Measurements from ENCODE around the gene TRIB2. TPM values are rescaled to one million over a fixed set of nuclear protein-coding genes. Genes with fewer than 3 reads are reported as not detected.

Gene TRIB2
- total RNA-seq, 1 experiment from 2014 or later, result 70.4 TPM

DNA sequence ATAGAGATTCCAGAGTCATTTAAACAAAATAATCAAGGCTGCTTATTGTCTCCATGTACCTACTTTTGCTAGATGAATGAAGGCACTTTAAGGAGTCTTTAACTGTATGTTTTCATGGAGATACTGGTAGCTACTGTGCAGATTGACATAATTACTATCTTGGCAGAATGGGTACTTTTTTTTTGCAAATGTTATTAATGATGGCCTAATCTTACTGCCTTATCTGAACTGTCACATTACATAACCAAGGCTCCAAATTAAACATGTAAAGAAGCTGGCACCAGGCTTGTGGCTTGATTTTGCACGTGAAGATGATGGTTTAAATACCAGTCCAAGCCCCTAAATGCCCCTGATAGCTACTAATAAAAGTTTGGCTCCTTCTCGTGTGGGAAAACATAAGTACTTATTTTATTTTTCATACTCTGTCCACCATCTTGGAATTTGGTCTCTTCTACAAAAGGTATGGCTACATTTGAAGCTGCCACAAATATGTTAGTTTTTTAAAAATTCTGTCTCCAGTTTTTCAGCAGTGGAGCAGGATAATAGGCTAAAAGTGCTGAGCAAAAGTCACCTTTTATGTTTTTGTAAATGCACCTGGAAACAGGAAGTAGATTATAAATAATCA lies 4.1 kb downstream of the TRIB2 start:
- peaks cover 11% of the 10 kb centered on the region; the same call in 1 of the 2 replicates for H3K27me3 ChIP-seq (ENCODE audit: control insufficient read depth, insufficient read depth, low read length)
- H3K36me3 ChIP-seq (replicated peaks; ENCODE audit: control insufficient read depth, insufficient read depth, low read length), result peaks cover 9% of the 10 kb centered on the region
- no peak for DNase-seq
- H3K4me3 ChIP-seq (ENCODE audit: insufficient read depth, low read depth, low read length), result no peak overlapping the region

DNA sequence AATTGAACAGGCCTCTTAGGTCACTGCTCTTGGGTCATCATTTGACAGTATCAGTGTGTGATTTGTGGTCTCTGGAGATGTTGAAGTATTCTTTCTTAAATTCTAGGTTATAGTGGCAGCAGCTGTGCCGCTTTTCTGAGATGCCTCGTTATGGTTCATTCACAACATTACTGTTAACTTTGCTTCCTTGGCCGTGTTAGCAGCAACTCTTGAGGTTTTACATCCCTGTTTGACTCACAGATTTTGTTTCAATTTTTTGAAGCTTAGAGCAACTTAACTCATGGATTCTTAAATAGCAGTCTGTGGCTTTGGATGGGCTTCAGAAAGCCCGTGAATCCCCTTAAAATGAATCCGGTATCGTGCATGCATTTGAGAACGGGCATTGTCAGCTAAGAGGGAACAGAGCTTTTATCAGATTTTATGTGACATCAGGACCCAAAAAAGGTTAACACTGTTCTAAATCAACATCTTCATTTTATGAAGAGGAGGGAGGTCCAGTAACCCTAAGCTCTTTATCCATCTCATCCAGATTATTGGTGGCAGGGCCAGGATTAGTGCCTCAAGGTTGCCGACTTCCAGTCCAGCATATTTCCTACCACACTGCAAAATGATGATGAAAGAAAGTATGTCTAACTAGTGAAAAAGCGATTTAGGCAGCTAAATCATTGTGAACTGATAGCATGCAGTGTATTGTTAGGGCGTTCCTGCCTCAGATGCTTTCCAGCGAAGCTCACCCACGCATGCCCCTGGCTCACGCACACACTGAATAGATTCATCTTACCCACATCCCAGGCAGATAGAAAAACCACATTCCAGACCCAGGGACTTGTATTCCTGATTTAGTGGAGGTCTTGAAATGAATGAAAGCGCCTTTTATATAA lies 5.1 kb downstream of the TRIB2 start:
- peaks cover 11% of the 10 kb centered on the region for H3K36me3 ChIP-seq (replicated peaks; ENCODE audit: control insufficient read depth, insufficient read depth, low read length)
- DNase-seq, result no peak
- H3K27me3 ChIP-seq (ENCODE audit: control insufficient read depth, insufficient read depth, low read length), result peaks cover 11% of the 10 kb centered on the region; the same call in 1 of the 2 replicates
- H3K4me3 ChIP-seq (ENCODE audit: insufficient read depth, low read depth, low read length), result no peak overlapping the region

GRCh38 chr2:12722447-12723316 lies 5.9 kb downstream of the TRIB2 start:
- Histone ChIP-seq H3K4me3 (ENCODE audit: insufficient read depth, low read depth, low read length) (no peak overlapping the region), H3K27me3 (ENCODE audit: control insufficient read depth, insufficient read depth, low read length) (peaks cover 11% of the 10 kb centered on the region; the same call in 1 of the 2 replicates)
- DNase-seq, result no peak

DNA sequence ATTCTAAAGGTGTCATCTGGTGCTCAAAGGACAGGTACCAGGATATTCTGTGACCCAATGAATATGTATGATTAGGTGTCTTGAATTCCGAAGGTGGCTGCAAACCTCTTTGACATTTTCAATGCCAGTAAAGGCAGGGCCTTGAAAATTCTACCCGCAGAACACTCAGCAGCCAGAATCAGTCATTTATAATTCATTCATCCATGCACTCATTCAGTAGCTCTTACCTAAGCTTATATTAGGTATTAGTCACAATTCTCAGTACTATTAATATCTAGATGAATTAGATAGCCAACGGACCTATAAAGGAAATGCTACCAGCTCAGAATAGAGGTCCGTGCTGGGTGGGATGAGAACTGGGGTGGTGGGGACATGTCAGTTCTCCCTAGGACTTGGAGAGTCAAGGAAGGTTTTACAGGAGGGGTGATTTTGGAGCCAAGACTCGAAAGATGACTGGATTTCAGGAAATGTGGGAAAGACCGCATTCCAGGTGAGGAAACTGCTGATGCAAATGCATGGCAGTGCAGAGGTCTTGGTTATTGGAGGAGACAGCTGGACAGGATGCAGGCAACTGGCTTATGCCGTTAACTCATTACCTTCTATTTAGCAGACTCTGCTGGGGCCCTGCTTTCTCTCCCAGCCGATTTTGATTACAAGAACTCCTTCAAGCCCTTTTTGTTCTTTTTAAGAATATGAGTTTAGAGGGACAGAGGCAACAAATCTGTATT lies 7.2 kb downstream of the TRIB2 start:
- H3K4me3 ChIP-seq (ENCODE audit: insufficient read depth, low read depth, low read length), result no peak overlapping the region
- DNase-seq, result no peak
- H3K36me3 ChIP-seq (replicated peaks; ENCODE audit: control insufficient read depth, insufficient read depth, low read length), result peaks cover 11% of the 10 kb centered on the region

More at GRCh38 chr2:12722447-12723316, 5.9 kb downstream of the TRIB2 start:
- H3K36me3 ChIP-seq (replicated peaks; ENCODE audit: control insufficient read depth, insufficient read depth, low read length), result peaks cover 11% of the 10 kb centered on the region

GRCh38 chr2:12725233-12726187 lies 8.8 kb downstream of the TRIB2 start:
- peaks cover 11% of the 10 kb centered on the region for H3K36me3 ChIP-seq (replicated peaks; ENCODE audit: control insufficient read depth, insufficient read depth, low read length)

More for the DNA sequence above, 7.2 kb downstream of the TRIB2 start:
- peaks cover 5% of the 10 kb centered on the region; the same call in 1 of the 2 replicates for H3K27me3 ChIP-seq (ENCODE audit: control insufficient read depth, insufficient read depth, low read length)

DNA sequence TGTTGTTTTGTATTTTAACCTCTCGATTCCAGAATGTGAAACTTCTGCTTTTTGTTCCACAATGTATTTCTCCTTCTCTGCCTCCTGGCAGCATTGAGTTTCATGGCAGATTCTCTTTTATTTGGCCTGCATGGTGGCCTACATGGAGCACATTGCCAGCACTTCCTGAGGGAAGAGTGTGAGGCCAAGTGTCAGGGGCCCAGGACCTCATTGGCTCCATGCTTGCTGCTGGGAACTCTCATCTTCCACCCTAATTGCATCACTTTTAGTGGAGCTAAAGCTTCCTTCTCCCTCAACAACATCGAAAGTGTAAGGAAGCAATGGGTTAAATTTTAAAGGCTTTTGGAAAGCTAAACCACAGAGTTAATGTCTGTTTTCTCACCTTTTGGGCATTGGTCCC lies 9.5 kb downstream of the TRIB2 start:
- H3K36me3 ChIP-seq (replicated peaks; ENCODE audit: control insufficient read depth, insufficient read depth, low read length), result peaks cover 11% of the 10 kb centered on the region
- H3K4me3 ChIP-seq (ENCODE audit: insufficient read depth, low read depth, low read length), result no peak overlapping the region
- no peak for DNase-seq
- no peaks in the 10 kb centered on the region for H3K27me3 ChIP-seq (ENCODE audit: control insufficient read depth, insufficient read depth, low read length)

More at GRCh38 chr2:12725233-12726187, 8.8 kb downstream of the TRIB2 start:
- no peak overlapping the region for H3K4me3 ChIP-seq (ENCODE audit: insufficient read depth, low read depth, low read length)
- H3K27me3 ChIP-seq (ENCODE audit: control insufficient read depth, insufficient read depth, low read length), result no peaks in the 10 kb centered on the region
- DNase-seq, result no peak

GRCh38 chr2:12727065-12727464 lies 10.3 kb downstream of the TRIB2 start:
- no peak overlapping the region for H3K4me3 ChIP-seq (ENCODE audit: insufficient read depth, low read depth, low read length)
- peaks cover 13% of the 10 kb centered on the region for H3K36me3 ChIP-seq (replicated peaks; ENCODE audit: control insufficient read depth, insufficient read depth, low read length)
- no peak for DNase-seq
- no peaks in the 10 kb centered on the region for H3K27me3 ChIP-seq (ENCODE audit: control insufficient read depth, insufficient read depth, low read length)

- Histone ChIP-seq H3K27me3 (ENCODE audit: control insufficient read depth, insufficient read depth, low read length) (no peaks in the 10 kb centered on the region), H3K4me3 (ENCODE audit: insufficient read depth, low read depth, low read length) (no peak overlapping the region), H3K36me3 (replicated peaks; ENCODE audit: control insufficient read depth, insufficient read depth, low read length) (peaks cover 13% of the 10 kb centered on the region)
- DNase-seq, result no peak
Measured at GRCh38 chr2:12727641-12728040, 10.9 kb downstream of the TRIB2 start.

- Histone ChIP-seq H3K4me3 (ENCODE audit: insufficient read depth, low read depth, low read length) (no peak overlapping the region), H3K36me3 (replicated peaks; ENCODE audit: control insufficient read depth, insufficient read depth, low read length) (peaks cover 13% of the 10 kb centered on the region)
Measured at GRCh38 chr2:12728221-12728777, 11.6 kb downstream of the TRIB2 start.

DNA sequence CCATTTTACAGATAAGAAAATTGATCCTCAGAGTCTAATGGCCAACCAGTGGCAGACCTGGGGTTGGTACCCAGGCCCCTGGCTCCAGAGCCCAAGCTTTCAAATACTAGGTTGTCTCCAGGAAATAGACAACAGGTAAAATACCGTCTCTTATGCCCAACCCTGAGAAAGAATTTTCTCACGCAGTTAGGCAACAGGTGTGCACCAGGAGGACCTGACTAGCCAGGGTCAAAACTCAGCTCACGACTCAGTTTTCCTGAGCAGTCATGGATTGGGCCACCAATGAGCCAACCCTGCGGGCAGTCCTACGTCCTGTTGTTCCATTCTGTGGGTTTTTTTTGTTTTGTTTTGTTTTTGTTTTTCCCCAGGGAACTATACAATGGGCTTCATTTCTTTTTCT lies 13.5 kb downstream of the TRIB2 start:
- no peaks in the 10 kb centered on the region for H3K27me3 ChIP-seq (ENCODE audit: control insufficient read depth, insufficient read depth, low read length)
- no peak overlapping the region for H3K4me3 ChIP-seq (ENCODE audit: insufficient read depth, low read depth, low read length)
- DNase-seq, result no peak
- H3K36me3 ChIP-seq (replicated peaks; ENCODE audit: control insufficient read depth, insufficient read depth, low read length), result peaks cover 7% of the 10 kb centered on the region

More at GRCh38 chr2:12728221-12728777, 11.6 kb downstream of the TRIB2 start:
- no peak for DNase-seq
- H3K27me3 ChIP-seq (ENCODE audit: control insufficient read depth, insufficient read depth, low read length), result no peaks in the 10 kb centered on the region

- no peaks in the 10 kb centered on the region for H3K27me3 ChIP-seq (ENCODE audit: control insufficient read depth, insufficient read depth, low read length)
- DNase-seq, result peak; percentile 30
- H3K36me3 ChIP-seq (replicated peaks; ENCODE audit: control insufficient read depth, insufficient read depth, low read length), result peaks cover 4% of the 10 kb centered on the region
- H3K4me3 ChIP-seq (ENCODE audit: insufficient read depth, low read depth, low read length), result no peak overlapping the region
Measured at GRCh38 chr2:12731701-12732280, 15.1 kb downstream of the TRIB2 start.

DNA sequence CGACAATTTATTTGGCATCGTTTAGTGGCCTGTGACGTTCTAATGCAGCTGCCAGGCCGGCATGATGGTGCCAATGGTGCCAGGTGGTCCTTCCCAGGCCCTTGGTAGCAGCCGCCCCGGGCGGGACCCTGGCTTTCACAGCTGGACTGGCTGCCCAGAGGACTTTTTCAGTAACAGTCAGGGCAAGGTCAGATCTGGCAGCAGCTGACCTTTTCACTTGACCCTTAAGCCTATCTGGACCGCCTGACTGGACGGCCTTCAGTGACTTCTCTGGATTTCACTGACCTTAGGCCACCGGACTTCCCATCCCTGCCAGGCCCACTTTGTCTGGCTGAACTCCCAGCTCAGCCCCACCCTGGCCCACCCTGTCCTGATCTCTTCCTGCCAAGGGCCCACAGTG lies 15.9 kb downstream of the TRIB2 start:
- H3K36me3 ChIP-seq (replicated peaks; ENCODE audit: control insufficient read depth, insufficient read depth, low read length), result peaks cover 4% of the 10 kb centered on the region
- no peak for DNase-seq

More for the DNA sequence above, 15.9 kb downstream of the TRIB2 start:
- Histone ChIP-seq H3K27me3 (ENCODE audit: control insufficient read depth, insufficient read depth, low read length) (no peaks in the 10 kb centered on the region), H3K4me3 (ENCODE audit: insufficient read depth, low read depth, low read length) (no peak overlapping the region)
